Activated gamma-delta T cell treated with Interleukin-2 at 50 U/mL for 16 hours (primary cell): ENCODE results near the gene CCL7.

ENCODE experiments used
- DNase-seq: peaks from one replicate; pipeline ENCODE4 v3.0.0-alpha.2; 2020

The CCL7 gene

GRCh38 chr17:34248511-34249024 lies 21.5 kb upstream of the CCL7 start:
- no peak for DNase-seq

DNA sequence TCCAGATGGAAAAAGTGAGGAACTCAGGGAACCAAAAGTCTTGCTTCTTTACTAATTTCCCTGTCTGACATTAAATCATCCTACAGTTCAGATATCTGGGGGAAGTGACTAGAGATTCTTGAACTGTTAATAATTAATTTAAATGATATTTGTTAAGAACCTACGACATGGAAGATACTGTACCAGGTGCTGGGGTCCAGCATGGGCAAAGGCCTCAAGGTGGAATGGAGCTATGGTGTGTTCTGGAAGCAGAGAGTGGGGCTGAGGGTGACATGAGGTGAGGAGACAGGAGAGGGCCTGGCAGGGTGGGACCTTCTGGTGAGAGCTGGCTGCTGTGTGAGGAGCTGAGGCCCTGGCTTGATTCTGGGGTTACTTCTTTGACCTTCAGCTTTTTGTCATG lies 21.0 kb upstream of the CCL7 start:
- no peak for DNase-seq

GRCh38 chr17:34249478-34249877 lies 20.5 kb upstream of the CCL7 start:
- DNase-seq: no peak

GRCh38 chr17:34251186-34251585 lies 18.8 kb upstream of the CCL7 start:
- no peak for DNase-seq

DNA sequence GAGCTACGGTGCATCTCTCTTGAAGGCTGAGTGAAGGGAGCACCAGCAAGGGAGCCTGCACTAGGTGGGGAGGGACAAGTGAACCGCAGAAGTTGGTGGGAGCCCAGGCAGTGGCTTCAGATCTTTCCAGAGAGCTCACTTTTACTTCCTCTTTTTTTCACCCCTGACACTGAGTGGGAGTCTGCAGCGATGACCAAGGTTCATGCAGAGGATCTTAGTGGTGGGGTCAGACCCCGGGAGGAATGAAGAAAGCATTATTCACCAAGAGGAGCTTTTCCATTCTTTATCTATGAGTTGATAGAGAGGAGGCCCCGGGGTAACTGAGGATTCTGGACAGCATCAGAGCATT lies 18.0 kb upstream of the CCL7 start:
- DNase-seq: no peak

GRCh38 chr17:34252444-34253138 lies 17.4 kb upstream of the CCL7 start:
- DNase-seq: no peak

DNA sequence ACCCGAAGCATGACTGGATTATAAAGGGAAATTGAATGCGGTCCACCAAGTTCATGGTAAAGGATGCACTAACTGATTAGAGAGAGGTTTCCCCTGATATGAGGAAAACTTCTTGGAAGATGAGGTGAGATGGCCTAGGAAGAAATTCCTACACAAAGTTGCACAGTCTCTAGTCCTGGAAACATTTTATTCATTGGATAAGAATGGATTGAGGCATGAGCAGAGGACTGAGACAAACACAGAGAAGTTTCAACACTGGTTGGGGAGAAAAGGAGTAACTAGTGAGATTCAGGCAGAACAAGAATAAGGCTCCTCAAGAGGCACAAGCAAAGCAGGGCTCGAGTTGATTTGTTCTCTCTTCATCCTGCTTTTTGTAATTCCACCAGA lies 16.9 kb upstream of the CCL7 start:
- DNase-seq: no peak

DNA sequence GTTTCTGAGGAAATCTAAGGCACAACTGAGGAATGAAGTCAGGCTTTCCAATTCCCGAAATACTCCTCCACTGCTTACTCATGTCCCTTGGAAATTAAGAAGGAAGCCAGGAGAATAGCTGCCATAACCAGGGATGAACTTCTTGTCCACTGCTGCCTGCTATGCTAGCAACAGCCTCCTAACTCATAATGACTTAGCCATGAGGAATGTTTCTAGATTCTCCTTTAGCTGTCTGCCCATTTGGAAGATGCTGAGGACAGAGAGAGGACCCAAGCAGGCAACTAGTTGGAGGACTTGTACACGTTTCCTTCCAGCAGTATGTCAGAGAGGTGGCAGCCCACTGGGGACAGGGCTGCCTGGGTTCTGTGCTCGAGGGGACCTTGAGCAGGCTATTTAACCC lies 15.9 kb upstream of the CCL7 start:
- DNase-seq: no peak

- DNase-seq: no peak
Measured at GRCh38 chr17:34254651-34255380, 15.2 kb upstream of the CCL7 start, which contains the start of gene CCL2. Gene CCL2, plus strand, starts transcription at chr17:34255285. Its CDS starts 65 bp downstream, at chr17:34255350.

- no peak for DNase-seq
Measured at GRCh38 chr17:34255381-34255732, 14.7 kb upstream of the CCL7 start.

GRCh38 chr17:34255841-34256240 lies 14.2 kb upstream of the CCL7 start:
- DNase-seq: no peak

- no peak for DNase-seq
Measured at GRCh38 chr17:34257299-34257985, 12.6 kb upstream of the CCL7 start.

- no peak for DNase-seq
Measured at GRCh38 chr17:34257986-34258326, 12.1 kb upstream of the CCL7 start.

DNA sequence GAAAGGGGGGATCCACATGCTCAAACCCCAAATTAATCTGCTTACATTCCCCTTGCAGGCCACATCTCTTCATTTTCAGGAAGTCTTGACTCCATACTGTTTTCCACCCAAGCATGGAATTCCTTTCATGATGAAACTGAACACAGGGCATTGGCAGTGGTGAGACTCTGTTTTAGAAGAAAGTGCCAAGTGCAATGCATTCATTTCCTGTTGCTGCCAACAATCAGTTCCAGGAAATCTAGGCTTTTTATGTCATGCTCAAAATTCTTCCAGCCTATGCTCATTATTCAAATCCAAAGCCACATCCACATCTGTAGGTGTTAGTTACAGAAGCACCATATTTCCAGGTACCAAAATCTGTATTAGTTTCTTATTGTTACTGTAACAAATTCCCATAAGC lies 10.9 kb upstream of the CCL7 start:
- no peak for DNase-seq

GRCh38 chr17:34260861-34261260 lies 9.2 kb upstream of the CCL7 start:
- DNase-seq: no peak

GRCh38 chr17:34261568-34262337 lies 8.3 kb upstream of the CCL7 start:
- DNase-seq: no peak

- no peak for DNase-seq
Measured at GRCh38 chr17:34265711-34266110, 4.3 kb upstream of the CCL7 start.

DNA sequence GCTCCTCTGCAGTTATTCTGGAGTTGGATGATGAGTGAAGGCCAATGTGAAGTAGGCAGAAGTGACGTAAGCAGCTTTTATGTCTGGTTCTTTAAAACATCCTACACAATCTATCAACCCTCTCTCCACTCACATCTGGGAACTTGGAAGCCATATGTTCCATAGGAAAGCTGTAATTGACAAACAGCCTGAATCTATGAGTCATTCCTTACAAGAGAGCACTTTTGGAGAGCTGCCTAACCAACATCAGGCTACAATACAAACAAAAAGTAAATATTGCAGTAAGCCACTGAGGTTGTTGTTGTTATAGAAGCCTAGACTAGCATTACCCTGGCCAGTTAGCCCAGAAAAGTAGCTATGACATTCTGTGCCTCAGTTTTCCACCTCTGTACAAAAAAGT lies 5.9 kb downstream of the CCL7 start:
- DNase-seq: no peak

DNA sequence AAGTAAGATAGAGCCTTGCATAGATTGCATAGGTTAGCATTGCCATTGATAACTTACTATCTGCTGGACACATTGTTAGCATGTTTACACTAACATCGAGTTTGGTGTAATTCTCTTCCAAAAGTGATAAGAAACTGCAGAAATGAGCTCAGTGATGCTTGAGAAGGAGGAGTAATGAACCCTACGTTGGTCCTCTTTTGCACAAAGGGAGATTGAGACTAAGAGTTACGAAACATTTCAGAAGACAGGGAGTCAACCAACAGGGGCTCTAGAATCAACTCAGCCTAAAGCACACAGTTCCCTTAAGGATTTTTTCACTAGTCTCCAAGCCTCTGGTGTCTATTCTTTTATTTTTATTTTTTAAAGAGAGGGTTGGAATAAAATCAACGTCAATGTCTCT lies 6.8 kb downstream of the CCL7 start:
- no peak for DNase-seq

GRCh38 chr17:34283571-34283970 lies 13.6 kb downstream of the CCL7 start:
- no peak for DNase-seq

GRCh38 chr17:34285286-34285792 lies 15.3 kb downstream of the CCL7 start, which contains the start of gene CCL11:
Gene CCL11, plus strand, starts transcription at chr17:34285742. Its CDS starts 67 bp downstream, at chr17:34285809.
- no peak for DNase-seq

GRCh38 chr17:34287875-34288274 lies 17.9 kb downstream of the CCL7 start:
- DNase-seq: no peak

GRCh38 chr17:34290586-34290985 lies 20.6 kb downstream of the CCL7 start:
- no peak for DNase-seq
